ENCODE measurements around the gene ZSWIM2. TPM values are rescaled to one million over a fixed set of nuclear protein-coding genes. Genes with fewer than 3 reads are reported as not detected.

ZSWIM2 gene
- total RNA-seq, 1 experiment from 2014 or later, result not detected

DNA sequence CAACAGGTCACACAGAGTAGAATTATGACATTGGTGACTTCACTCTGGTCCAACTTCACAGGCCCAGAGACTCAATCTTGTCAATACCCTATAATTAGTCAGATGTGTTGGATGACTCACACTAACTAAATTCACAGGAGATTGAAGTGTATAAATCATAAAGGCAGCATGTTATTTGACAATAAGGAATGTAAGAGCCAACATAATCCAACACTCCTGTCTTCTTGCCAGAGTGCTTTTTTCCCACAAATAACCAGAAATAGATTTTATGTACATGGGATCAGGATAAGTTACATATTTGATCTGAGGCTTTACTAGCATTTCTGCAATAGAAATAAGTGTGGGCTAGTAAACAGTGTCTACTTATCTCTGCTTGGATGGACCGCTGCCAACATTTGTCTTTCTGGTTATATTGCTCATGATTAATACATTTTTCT is 42.2 kb upstream of the ZSWIM2 start:
- ChIA-PET POLR2A (no interaction called here), RAD21 (ENCODE audit: low non-redundant PET in 1 of 2, low total read pairs in 2 of 2, uncharacterized antibody in 2 of 2, unreplicated experiment in 2 of 2) (no interaction called here), CTCF (no interaction called here)
- Histone ChIP-seq H3K4me1 (ENCODE audit: control insufficient read depth in 1 of 2, insufficient read depth in 2 of 2, low read length in 2 of 2) (peaks cover 0 to 8% of the 10 kb centered on the region in 2 experiments; a peak in 3 of 4 replicates), H3K9ac (ENCODE audit: low read length) (no peak overlapping the region), H3K36me3 (ENCODE audit: control insufficient read depth in 1 of 2, insufficient read depth in 2 of 2, low read length in 2 of 2) (no peaks in the 10 kb centered on the region), H3K27me3 (ENCODE audit: insufficient read depth, low read length) (no peaks in the 10 kb centered on the region), H2AFZ (ENCODE audit: low read depth, low read length, poor library complexity, severe bottlenecking) (no peak overlapping the region), H3K9me3 (ENCODE audit: control insufficient read depth in 1 of 2, insufficient read depth in 1 of 2, low read depth in 1 of 2, low read length in 2 of 2) (no peaks in the 10 kb centered on the region), H3K4me3 (replicated peaks in 1 of 2; ENCODE audit: low read depth in 1 of 2, low read length in 2 of 2) (no peak overlapping the region), H3K79me2 (ENCODE audit: insufficient read depth, low read length) (no peaks in the 10 kb centered on the region), H3K4me2 (ENCODE audit: low read length) (peak overlapping the region; percentile 15; the same call in 1 of the 2 replicates), H4K20me1 (ENCODE audit: insufficient read depth) (no peaks in the 10 kb centered on the region), H3K9me2 (ENCODE audit: insufficient read depth) (no peaks in the 10 kb centered on the region), H3K27ac (ENCODE audit: low read depth, low read length) (no peak overlapping the region)
- ATAC-seq (peak; percentile 47), DNase-seq (ENCODE audit: low read depth, low spot score) (peak; percentile 15)
- intact Hi-C loops (cut with micrococcal nuclease), result no loop called here
- no TSS peak for BruUV-seq (replicated peaks)
- peak; percentile 54 for TF ChIP-seq TCF7L2 (IDR thresholded peaks at IDR 0.05; ENCODE audit: borderline replicate concordance, extremely low read depth, insufficient read depth, insufficient read length)
- TF ChIP-seq EGR1 (IDR thresholded peaks at IDR 0.05; ENCODE audit: low read depth), result no peak
- TF ChIP-seq FOSL1 (IDR thresholded peaks at IDR 0.05; ENCODE audit: low read depth), result peak; percentile 20; the same call in 1 of the 2 replicates

DNA sequence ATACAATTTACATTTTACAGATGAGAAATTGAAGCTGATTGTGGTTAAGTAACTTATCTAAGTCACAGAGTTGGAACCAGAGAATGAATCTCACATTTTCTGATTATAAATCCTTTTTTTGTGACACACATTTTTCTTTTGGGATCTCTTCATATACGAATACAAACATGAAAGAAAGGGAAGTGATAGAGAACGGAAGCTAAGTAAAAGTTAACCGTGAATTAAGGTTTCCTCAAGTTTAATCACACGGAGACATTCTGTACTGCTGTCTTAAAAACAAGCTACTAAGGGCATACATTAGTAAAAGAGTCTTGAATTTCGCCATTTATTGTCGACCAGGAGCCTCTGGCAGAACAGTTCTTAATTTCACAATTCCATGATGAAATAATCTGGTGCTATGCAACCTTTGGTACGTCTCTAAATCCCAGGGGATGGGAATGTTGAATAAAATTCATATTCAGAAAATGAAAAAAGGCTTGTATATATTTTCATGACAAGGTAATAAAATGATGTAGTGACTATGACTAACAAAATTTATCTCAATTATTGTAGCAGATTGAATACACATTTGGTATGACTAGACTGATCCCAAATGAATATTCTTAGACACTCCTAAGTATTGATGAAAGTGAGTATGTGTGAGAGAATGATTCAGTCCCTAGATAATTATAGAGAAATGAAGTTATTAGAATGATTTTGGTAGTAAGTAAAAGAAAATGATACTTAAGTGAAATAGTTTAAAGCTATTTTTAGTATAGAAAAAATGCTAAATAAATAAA is 40.3 kb upstream of the ZSWIM2 start:
- no peak overlapping the region for H3K4me2 ChIP-seq (ENCODE audit: low read length)
- intact Hi-C loops (cut with micrococcal nuclease), result no loop called here
- H3K27me3 ChIP-seq (ENCODE audit: insufficient read depth, low read length), result no peaks in the 10 kb centered on the region
- H3K9ac ChIP-seq (ENCODE audit: low read length), result no peak overlapping the region
- CTCF ChIA-PET, result interaction anchor here (1.0 kb wide), 1 partner anchor 27 kb away, joined by 3 read pairs; no protein-coding TSS in a partner anchor
- POLR2A ChIA-PET, result no interaction called here
- H2AFZ ChIP-seq (ENCODE audit: low read depth, low read length, poor library complexity, severe bottlenecking), result no peak overlapping the region
- no peak overlapping the region for H3K4me3 ChIP-seq (replicated peaks in 1 of 2; ENCODE audit: low read depth in 1 of 2, low read length in 2 of 2)
- H3K9me2 ChIP-seq (ENCODE audit: insufficient read depth), result no peaks in the 10 kb centered on the region
- no peaks in the 10 kb centered on the region for H4K20me1 ChIP-seq (ENCODE audit: insufficient read depth)
- no TSS peak for BruUV-seq (replicated peaks)
- ATAC-seq (no peak), DNase-seq (ENCODE audit: low read depth, low spot score) (no peak)
- H3K79me2 ChIP-seq (ENCODE audit: insufficient read depth, low read length), result no peaks in the 10 kb centered on the region
- H3K27ac ChIP-seq (ENCODE audit: low read depth, low read length), result no peak overlapping the region
- H3K36me3 ChIP-seq (ENCODE audit: control insufficient read depth in 1 of 2, insufficient read depth in 2 of 2, low read length in 2 of 2), result no peaks in the 10 kb centered on the region
- RAD21 ChIA-PET (ENCODE audit: low non-redundant PET in 1 of 2, low total read pairs in 2 of 2, uncharacterized antibody in 2 of 2, unreplicated experiment in 2 of 2), result no interaction called here
- peaks cover 0 to 8% of the 10 kb centered on the region in 2 experiments; a peak in 3 of 4 replicates for H3K4me1 ChIP-seq (ENCODE audit: control insufficient read depth in 1 of 2, insufficient read depth in 2 of 2, low read length in 2 of 2)
- no peaks in the 10 kb centered on the region for H3K9me3 ChIP-seq (ENCODE audit: control insufficient read depth in 1 of 2, insufficient read depth in 1 of 2, low read depth in 1 of 2, low read length in 2 of 2)
- TF ChIP-seq EZH2 (IDR thresholded peaks at IDR 0.05), result no peak
- TF ChIP-seq, protein P1, sequence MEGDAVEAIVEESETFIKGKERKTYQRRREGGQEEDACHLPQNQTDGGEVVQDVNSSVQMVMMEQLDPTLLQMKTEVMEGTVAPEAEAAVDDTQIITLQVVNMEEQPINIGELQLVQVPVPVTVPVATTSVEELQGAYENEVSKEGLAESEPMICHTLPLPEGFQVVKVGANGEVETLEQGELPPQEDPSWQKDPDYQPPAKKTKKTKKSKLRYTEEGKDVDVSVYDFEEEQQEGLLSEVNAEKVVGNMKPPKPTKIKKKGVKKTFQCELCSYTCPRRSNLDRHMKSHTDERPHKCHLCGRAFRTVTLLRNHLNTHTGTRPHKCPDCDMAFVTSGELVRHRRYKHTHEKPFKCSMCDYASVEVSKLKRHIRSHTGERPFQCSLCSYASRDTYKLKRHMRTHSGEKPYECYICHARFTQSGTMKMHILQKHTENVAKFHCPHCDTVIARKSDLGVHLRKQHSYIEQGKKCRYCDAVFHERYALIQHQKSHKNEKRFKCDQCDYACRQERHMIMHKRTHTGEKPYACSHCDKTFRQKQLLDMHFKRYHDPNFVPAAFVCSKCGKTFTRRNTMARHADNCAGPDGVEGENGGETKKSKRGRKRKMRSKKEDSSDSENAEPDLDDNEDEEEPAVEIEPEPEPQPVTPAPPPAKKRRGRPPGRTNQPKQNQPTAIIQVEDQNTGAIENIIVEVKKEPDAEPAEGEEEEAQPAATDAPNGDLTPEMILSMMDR (IDR thresholded peaks at IDR 0.05 in 2 of 3, conservative IDR thresholded peaks at IDR 0.05 in 1 of 3; ENCODE audit: borderline replicate concordance in 1 of 3, insufficient read depth in 1 of 3, low read depth in 2 of 3, low read length in 2 of 3), result no peak
- no peak for TF ChIP-seq CEBPB (IDR thresholded peaks at IDR 0.05; ENCODE audit: low read depth)
- no peak for TF ChIP-seq TCF7L2 (IDR thresholded peaks at IDR 0.05; ENCODE audit: borderline replicate concordance, extremely low read depth, insufficient read depth, insufficient read length)
- TF ChIP-seq, protein P2, sequence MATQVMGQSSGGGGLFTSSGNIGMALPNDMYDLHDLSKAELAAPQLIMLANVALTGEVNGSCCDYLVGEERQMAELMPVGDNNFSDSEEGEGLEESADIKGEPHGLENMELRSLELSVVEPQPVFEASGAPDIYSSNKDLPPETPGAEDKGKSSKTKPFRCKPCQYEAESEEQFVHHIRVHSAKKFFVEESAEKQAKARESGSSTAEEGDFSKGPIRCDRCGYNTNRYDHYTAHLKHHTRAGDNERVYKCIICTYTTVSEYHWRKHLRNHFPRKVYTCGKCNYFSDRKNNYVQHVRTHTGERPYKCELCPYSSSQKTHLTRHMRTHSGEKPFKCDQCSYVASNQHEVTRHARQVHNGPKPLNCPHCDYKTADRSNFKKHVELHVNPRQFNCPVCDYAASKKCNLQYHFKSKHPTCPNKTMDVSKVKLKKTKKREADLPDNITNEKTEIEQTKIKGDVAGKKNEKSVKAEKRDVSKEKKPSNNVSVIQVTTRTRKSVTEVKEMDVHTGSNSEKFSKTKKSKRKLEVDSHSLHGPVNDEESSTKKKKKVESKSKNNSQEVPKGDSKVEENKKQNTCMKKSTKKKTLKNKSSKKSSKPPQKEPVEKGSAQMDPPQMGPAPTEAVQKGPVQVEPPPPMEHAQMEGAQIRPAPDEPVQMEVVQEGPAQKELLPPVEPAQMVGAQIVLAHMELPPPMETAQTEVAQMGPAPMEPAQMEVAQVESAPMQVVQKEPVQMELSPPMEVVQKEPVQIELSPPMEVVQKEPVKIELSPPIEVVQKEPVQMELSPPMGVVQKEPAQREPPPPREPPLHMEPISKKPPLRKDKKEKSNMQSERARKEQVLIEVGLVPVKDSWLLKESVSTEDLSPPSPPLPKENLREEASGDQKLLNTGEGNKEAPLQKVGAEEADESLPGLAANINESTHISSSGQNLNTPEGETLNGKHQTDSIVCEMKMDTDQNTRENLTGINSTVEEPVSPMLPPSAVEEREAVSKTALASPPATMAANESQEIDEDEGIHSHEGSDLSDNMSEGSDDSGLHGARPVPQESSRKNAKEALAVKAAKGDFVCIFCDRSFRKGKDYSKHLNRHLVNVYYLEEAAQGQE (IDR thresholded peaks at IDR 0.05; ENCODE audit: low read depth), result no peak
- no peak for TF ChIP-seq ZNF274 (IDR thresholded peaks at IDR 0.05; ENCODE audit: low read depth, low read length)
- TF ChIP-seq EZH2phosphoT487 (IDR thresholded peaks at IDR 0.05; ENCODE audit: borderline replicate concordance), result no peak
- no peak for TF ChIP-seq POLR2A (IDR thresholded peaks at IDR 0.05; ENCODE audit: borderline replicate concordance, extremely low read depth, insufficient read depth, insufficient read length)
- TF ChIP-seq, protein P3, sequence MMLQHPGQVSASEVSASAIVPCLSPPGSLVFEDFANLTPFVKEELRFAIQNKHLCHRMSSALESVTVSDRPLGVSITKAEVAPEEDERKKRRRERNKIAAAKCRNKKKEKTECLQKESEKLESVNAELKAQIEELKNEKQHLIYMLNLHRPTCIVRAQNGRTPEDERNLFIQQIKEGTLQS (IDR thresholded peaks at IDR 0.05), result no peak
- no peak for TF ChIP-seq RAD21 (IDR thresholded peaks at IDR 0.05; ENCODE audit: low read depth)
- TF ChIP-seq SP1 (IDR thresholded peaks at IDR 0.05; ENCODE audit: low read depth), result no peak
- TF ChIP-seq, protein P4, sequence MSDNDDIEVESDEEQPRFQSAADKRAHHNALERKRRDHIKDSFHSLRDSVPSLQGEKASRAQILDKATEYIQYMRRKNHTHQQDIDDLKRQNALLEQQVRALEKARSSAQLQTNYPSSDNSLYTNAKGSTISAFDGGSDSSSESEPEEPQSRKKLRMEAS (IDR thresholded peaks at IDR 0.05), result no peak

All from HCT116 (cell line).